WTC11 (cell line): ENCODE results near the gene PROX2. TPM values are rescaled to one million over a fixed set of nuclear protein-coding genes. Genes with fewer than 3 reads are reported as not detected.

Experiments used
- ATAC-seq: fragments of 200-7000 bp; cut with Tn5 transposase; 2 replicates; pipeline ENCODE4 v1.10.0; 2021; ENCODE audit warnings: mild to moderate bottlenecking, moderate library complexity
- CTCF ChIA-PET: fragments of 300-600 bp; sonication (Branson Sonifier 250); formaldehyde crosslinking; loops from one replicate; lab custom pipeline; 2021; ENCODE audit warnings: antibody characterized with exemption; lab: Charles Lee
- POLR2A ChIA-PET: fragments of 350-600 bp; sonication (Branson Sonifier 250); formaldehyde crosslinking; loops from one replicate; lab custom pipeline; 2021; ENCODE audit warnings: antibody characterized with exemption; lab: Charles Lee
- DNase-seq: peaks from one replicate; pipeline ENCODE4 v3.0.0; 2021; ENCODE audit warnings: low spot score
- H3K27ac Mint-ChIP-seq: 2 replicates; pipeline ENCODE4 v1.8.0; 2021; ENCODE audit warnings: mixed read lengths
- H3K27me3 Mint-ChIP-seq: 2 replicates; pipeline ENCODE4 v1.8.0; 2021; ENCODE audit warnings: low read depth, mild to moderate bottlenecking, moderate library complexity, mixed read lengths
- H3K36me3 Mint-ChIP-seq: 2 replicates; pipeline ENCODE4 v1.8.0; 2021; ENCODE audit warnings: mixed read lengths
- H3K4me1 Mint-ChIP-seq: 2 replicates; pipeline ENCODE4 v1.8.0; 2022; ENCODE audit warnings: mixed read lengths
- H3K4me3 Mint-ChIP-seq: 2 replicates; pipeline ENCODE4 v1.8.0; 2021; ENCODE audit warnings: mild to moderate bottlenecking, moderate library complexity, mixed read lengths
- H3K9me3 Mint-ChIP-seq: 2 replicates; pipeline ENCODE4 v1.8.0; 2021; ENCODE audit warnings: mixed read lengths
- CREM ChIP-seq: sonication (generic); formaldehyde crosslinking; IDR thresholded peaks from 2 replicates; pipeline ENCODE4 v1.8.1; 2022; ENCODE audit warnings: mild to moderate bottlenecking, missing genetic modification reagents, moderate library complexity
- ERG ChIP-seq: fragments of 250-450 bp; sonication (Bioruptor Pico); IDR thresholded peaks from 2 replicates; pipeline ENCODE4 v1.8.0; 2021; ENCODE audit warnings: mild to moderate bottlenecking
- ESRRA ChIP-seq: sonication (generic); formaldehyde crosslinking; IDR thresholded peaks from 2 replicates; pipeline ENCODE4 v1.8.1; 2022; ENCODE audit warnings: mild to moderate bottlenecking, missing genetic modification reagents, borderline replicate concordance
- TEAD1 ChIP-seq: sonication (generic); formaldehyde crosslinking; IDR thresholded peaks from 2 replicates; pipeline ENCODE4 v1.8.0; 2022; ENCODE audit warnings: mild to moderate bottlenecking, missing genetic modification reagents
- ZNF425 ChIP-seq: fragments of 250-450 bp; sonication (Bioruptor Pico); conservative IDR thresholded peaks from 2 replicates; pipeline ENCODE4 v1.9.0; 2021; ENCODE audit warnings: mild to moderate bottlenecking
- total RNA-seq: library from RNA; stranded (reverse); gene quantifications from 3 replicates; pipeline ENCODE4 v1.2.3, GENCODE V29; 2021
- TF ChIP-seq, protein P1 (sequence below): sonication (generic); formaldehyde crosslinking; IDR thresholded peaks from 2 replicates; pipeline ENCODE4 v1.8.0; 2022; ENCODE audit warnings: mild to moderate bottlenecking, missing genetic modification reagents
- TF ChIP-seq, protein P2 (sequence below): sonication (generic); formaldehyde crosslinking; IDR thresholded peaks from 2 replicates; pipeline ENCODE4 v1.8.0; 2022; ENCODE audit warnings: missing genetic modification reagents

Gene PROX2
- total RNA-seq, 1 experiment from 2014 or later, result 0.04 TPM

- DNase-seq, result no peak
- no peak for ATAC-seq
- ChIA-PET CTCF (interaction anchor here (2.6 kb wide), 1 partner anchor 24 kb away, joined by 10 read pairs; no protein-coding TSS in a partner anchor), POLR2A (no interaction called here)
- no peaks in the 10 kb centered on the region for H3K27me3 Mint-ChIP-seq
- TF ChIP-seq CREM (CRISPR knock-in tag), result no peak
- no peak overlapping the region for H3K4me3 Mint-ChIP-seq
- no peaks in the 10 kb centered on the region for H3K9me3 Mint-ChIP-seq
- peaks cover 10% of the 10 kb centered on the region; the same call in 1 of the 2 replicates for H3K36me3 Mint-ChIP-seq
- no peak overlapping the region for H3K27ac Mint-ChIP-seq
- 0 out of 2 replicates have a peak, but pooled peaks cover under 1% of the 10 kb centered on the region for H3K4me1 Mint-ChIP-seq
These were observed 39.5 kb downstream of the PROX2 start for GRCh38 chr14:74836251-74836960.

GRCh38 chr14:74835645-74836250, 40.2 kb downstream of the PROX2 start:
- Mint-ChIP-seq H3K27ac (no peak overlapping the region), H3K27me3 (no peaks in the 10 kb centered on the region)

More at GRCh38 chr14:74835645-74836250, 40.2 kb downstream of the PROX2 start:
- no peak for DNase-seq
- H3K4me3 Mint-ChIP-seq, result no peak overlapping the region
- no peaks in the 10 kb centered on the region for H3K9me3 Mint-ChIP-seq
- ATAC-seq, result no peak
- TF ChIP-seq, protein P1, sequence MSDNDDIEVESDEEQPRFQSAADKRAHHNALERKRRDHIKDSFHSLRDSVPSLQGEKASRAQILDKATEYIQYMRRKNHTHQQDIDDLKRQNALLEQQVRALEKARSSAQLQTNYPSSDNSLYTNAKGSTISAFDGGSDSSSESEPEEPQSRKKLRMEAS, result no peak
- TF ChIP-seq ERG (CRISPR knock-in tag) (no peak), ZNF425 (CRISPR knock-in tag) (no peak), TEAD1 (CRISPR knock-in tag) (no peak), ESRRA (no peak)
- TF ChIP-seq, protein P2, sequence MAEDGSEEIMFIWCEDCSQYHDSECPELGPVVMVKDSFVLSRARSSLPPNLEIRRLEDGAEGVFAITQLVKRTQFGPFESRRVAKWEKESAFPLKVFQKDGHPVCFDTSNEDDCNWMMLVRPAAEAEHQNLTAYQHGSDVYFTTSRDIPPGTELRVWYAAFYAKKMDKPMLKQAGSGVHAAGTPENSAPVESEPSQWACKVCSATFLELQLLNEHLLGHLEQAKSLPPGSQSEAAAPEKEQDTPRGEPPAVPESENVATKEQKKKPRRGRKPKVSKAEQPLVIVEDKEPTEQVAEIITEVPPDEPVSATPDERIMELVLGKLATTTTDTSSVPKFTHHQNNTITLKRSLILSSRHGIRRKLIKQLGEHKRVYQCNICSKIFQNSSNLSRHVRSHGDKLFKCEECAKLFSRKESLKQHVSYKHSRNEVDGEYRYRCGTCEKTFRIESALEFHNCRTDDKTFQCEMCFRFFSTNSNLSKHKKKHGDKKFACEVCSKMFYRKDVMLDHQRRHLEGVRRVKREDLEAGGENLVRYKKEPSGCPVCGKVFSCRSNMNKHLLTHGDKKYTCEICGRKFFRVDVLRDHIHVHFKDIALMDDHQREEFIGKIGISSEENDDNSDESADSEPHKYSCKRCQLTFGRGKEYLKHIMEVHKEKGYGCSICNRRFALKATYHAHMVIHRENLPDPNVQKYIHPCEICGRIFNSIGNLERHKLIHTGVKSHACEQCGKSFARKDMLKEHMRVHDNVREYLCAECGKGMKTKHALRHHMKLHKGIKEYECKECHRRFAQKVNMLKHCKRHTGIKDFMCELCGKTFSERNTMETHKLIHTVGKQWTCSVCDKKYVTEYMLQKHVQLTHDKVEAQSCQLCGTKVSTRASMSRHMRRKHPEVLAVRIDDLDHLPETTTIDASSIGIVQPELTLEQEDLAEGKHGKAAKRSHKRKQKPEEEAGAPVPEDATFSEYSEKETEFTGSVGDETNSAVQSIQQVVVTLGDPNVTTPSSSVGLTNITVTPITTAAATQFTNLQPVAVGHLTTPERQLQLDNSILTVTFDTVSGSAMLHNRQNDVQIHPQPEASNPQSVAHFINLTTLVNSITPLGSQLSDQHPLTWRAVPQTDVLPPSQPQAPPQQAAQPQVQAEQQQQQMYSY (CRISPR knock-in tag), result no peak
- ChIA-PET CTCF (interaction anchor here (2.6 kb wide), 1 partner anchor 25 kb away, joined by 10 read pairs; no protein-coding TSS in a partner anchor), POLR2A (no interaction called here)
- H3K36me3 Mint-ChIP-seq, result peaks cover 11% of the 10 kb centered on the region; the same call in 1 of the 2 replicates
- no peaks in the 10 kb centered on the region for H3K4me1 Mint-ChIP-seq
